ENCODE measurements around the gene NAV2. TPM values are rescaled to one million over a fixed set of nuclear protein-coding genes. Genes with fewer than 3 reads are reported as not detected.

The NAV2 gene
- polyA plus RNA-seq, 3 donors from 2014 or later = 0.66 TPM; not detected in 2

GRCh38 chr11:19756675-19757475 lies 44.2 kb downstream of the NAV2 start:
- Mint-ChIP-seq H3K36me3 (no peaks in the 10 kb centered on the region), H3K27ac (no peak overlapping the region), H3K9me3 (no peaks in the 10 kb centered on the region), H3K4me3 (no peak overlapping the region), H3K27me3 (ENCODE audit: low read depth in 3 of 3) (peaks cover 4 to 7% (median 5%) of the 10 kb centered on the region in 3 donors), H3K4me1 (no peaks in the 10 kb centered on the region)
- DNase-seq = no peak

DNA sequence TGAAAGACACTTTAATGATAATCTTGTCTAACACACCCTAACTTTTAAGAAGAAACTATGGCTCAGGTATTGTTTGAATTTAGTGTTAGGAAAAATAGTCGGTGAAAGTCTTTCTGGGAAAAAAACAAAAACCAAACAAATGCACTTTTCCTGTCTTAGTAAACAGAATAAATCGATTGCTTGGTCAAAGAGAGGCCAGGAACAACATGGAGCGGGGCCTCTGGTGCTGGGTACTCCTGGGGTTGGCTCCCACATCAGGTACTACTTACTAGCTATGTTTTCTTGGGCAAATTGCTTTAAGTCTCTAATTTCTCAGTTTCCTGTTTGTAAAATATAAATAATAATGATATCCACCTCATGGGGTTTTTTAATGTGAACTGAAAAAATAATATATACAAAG lies 46.8 kb downstream of the NAV2 start:
- no peak for DNase-seq
- Mint-ChIP-seq H3K4me1 (no peaks in the 10 kb centered on the region), H3K4me3 (no peak overlapping the region), H3K9me3 (no peaks in the 10 kb centered on the region), H3K27ac (no peak overlapping the region), H3K36me3 (no peaks in the 10 kb centered on the region), H3K27me3 (ENCODE audit: low read depth in 3 of 3) (peaks cover 3 to 7% (median 4%) of the 10 kb centered on the region in 3 donors)

GRCh38 chr11:19762266-19762665 lies 49.6 kb downstream of the NAV2 start:
- DNase-seq = no peak
- no peak overlapping the region for H3K4me3 Mint-ChIP-seq
- no peaks in the 10 kb centered on the region for H3K9me3 Mint-ChIP-seq
- H3K27me3 Mint-ChIP-seq (ENCODE audit: low read depth in 3 of 3) = peaks cover 0 to 4% (median 2%) of the 10 kb centered on the region in 3 donors
- H3K36me3 Mint-ChIP-seq = no peaks in the 10 kb centered on the region
- no peaks in the 10 kb centered on the region for H3K4me1 Mint-ChIP-seq
- H3K27ac Mint-ChIP-seq = no peak overlapping the region

- no peak for DNase-seq
- no peaks in the 10 kb centered on the region for H3K36me3 Mint-ChIP-seq
- H3K9me3 Mint-ChIP-seq = no peaks in the 10 kb centered on the region
- H3K27me3 Mint-ChIP-seq (ENCODE audit: low read depth in 3 of 3) = peaks cover 0 to 3% (median 2%) of the 10 kb centered on the region in 3 donors
- no peak overlapping the region for H3K4me3 Mint-ChIP-seq
- no peaks in the 10 kb centered on the region for H3K4me1 Mint-ChIP-seq
- H3K27ac Mint-ChIP-seq = no peak overlapping the region
Observed at GRCh38 chr11:19763330-19763729, 50.7 kb downstream of the NAV2 start.

- Mint-ChIP-seq H3K27ac (no peak overlapping the region), H3K27me3 (ENCODE audit: low read depth in 3 of 3) (peaks cover 1 to 5% (median 2%) of the 10 kb centered on the region in 3 donors), H3K4me1 (no peaks in the 10 kb centered on the region), H3K4me3 (no peak overlapping the region), H3K9me3 (no peaks in the 10 kb centered on the region), H3K36me3 (no peaks in the 10 kb centered on the region)
- no peak for DNase-seq
Observed at GRCh38 chr11:19766206-19766605, 53.6 kb downstream of the NAV2 start.

GRCh38 chr11:19766810-19767209 lies 54.2 kb downstream of the NAV2 start:
- H3K27me3 Mint-ChIP-seq (ENCODE audit: low read depth in 3 of 3) = peaks cover 2 to 5% (median 2%) of the 10 kb centered on the region in 3 donors
- H3K36me3 Mint-ChIP-seq = no peaks in the 10 kb centered on the region
- no peak overlapping the region for H3K4me3 Mint-ChIP-seq
- no peak for DNase-seq
- no peaks in the 10 kb centered on the region for H3K9me3 Mint-ChIP-seq
- H3K4me1 Mint-ChIP-seq = no peaks in the 10 kb centered on the region
- H3K27ac Mint-ChIP-seq = no peak overlapping the region

GRCh38 chr11:19767627-19768151 lies 55.1 kb downstream of the NAV2 start:
- Mint-ChIP-seq H3K27ac (no peak overlapping the region), H3K4me3 (no peak overlapping the region), H3K4me1 (no peaks in the 10 kb centered on the region)

GRCh38 chr11:19768197-19768596 lies 55.6 kb downstream of the NAV2 start:
- H3K27me3 Mint-ChIP-seq (ENCODE audit: low read depth in 3 of 3) = peaks cover 2 to 5% (median 2%) of the 10 kb centered on the region in 3 donors
- no peak overlapping the region for H3K27ac Mint-ChIP-seq
- H3K9me3 Mint-ChIP-seq = no peaks in the 10 kb centered on the region
- H3K4me1 Mint-ChIP-seq = no peaks in the 10 kb centered on the region
- H3K36me3 Mint-ChIP-seq = no peaks in the 10 kb centered on the region
- H3K4me3 Mint-ChIP-seq = no peak overlapping the region
- DNase-seq = no peak

More at GRCh38 chr11:19767627-19768151, 55.1 kb downstream of the NAV2 start:
- Mint-ChIP-seq H3K9me3 (no peaks in the 10 kb centered on the region), H3K27me3 (ENCODE audit: low read depth in 3 of 3) (peaks cover 2 to 5% (median 2%) of the 10 kb centered on the region in 3 donors), H3K36me3 (no peaks in the 10 kb centered on the region)
- DNase-seq = no peak

DNA sequence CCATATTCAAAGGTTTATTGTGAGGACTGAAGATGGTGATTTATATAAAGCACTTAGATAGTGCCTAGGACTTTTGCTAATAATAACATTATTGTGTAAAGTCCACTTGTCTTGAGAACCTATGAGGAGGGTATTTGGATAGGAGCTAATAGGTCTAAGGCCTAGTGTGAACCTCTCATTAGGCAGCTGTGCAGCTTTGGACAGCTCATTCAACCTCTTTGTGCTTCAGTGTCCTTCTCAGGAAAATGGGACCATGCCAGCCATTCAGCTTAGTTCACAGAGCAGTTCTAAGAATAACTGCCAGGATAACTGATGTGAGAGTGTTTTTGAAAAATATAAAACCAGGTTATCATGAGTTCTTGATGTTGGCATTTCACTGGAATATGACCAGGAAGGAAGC lies 56.2 kb downstream of the NAV2 start:
- no peak for DNase-seq
- no peaks in the 10 kb centered on the region for H3K9me3 Mint-ChIP-seq
- no peaks in the 10 kb centered on the region for H3K36me3 Mint-ChIP-seq
- no peak overlapping the region for H3K4me3 Mint-ChIP-seq
- H3K27me3 Mint-ChIP-seq (ENCODE audit: low read depth in 3 of 3) = peaks cover 0 to 6% (median 5%) of the 10 kb centered on the region in 3 donors
- no peaks in the 10 kb centered on the region for H3K4me1 Mint-ChIP-seq
- no peak overlapping the region for H3K27ac Mint-ChIP-seq

DNA sequence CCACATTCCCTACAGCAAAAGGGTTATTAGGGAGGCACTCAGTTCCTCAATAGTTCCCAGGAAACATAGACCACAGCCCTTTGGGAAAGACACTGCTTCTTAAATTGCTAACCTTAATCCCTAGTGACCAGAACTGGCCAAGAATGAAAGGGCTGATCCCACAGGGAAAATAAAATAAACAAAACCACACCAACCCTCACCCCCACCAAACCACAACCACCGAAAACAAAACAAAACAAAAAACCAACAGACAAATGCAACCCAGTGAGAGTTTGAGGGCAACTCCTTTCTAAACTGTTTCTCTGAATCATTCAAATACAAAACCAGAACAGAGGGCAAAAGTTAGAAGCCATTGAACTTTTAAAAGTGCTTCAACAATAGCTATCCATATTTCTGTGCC lies 57.2 kb downstream of the NAV2 start:
- Mint-ChIP-seq H3K9me3 (no peaks in the 10 kb centered on the region), H3K36me3 (no peaks in the 10 kb centered on the region), H3K27ac (no peak overlapping the region), H3K4me1 (no peaks in the 10 kb centered on the region), H3K4me3 (no peak overlapping the region), H3K27me3 (ENCODE audit: low read depth in 3 of 3) (peaks cover 4 to 10% (median 5%) of the 10 kb centered on the region in 3 donors)
- no peak for DNase-seq

- no peak for DNase-seq
- Mint-ChIP-seq H3K36me3 (peaks cover 0 to under 1% (median 0%) of the 10 kb centered on the region in 3 donors), H3K27me3 (ENCODE audit: low read depth in 3 of 3) (peaks cover 4 to 10% (median 5%) of the 10 kb centered on the region in 3 donors), H3K4me1 (no peaks in the 10 kb centered on the region), H3K4me3 (no peak overlapping the region), H3K9me3 (no peaks in the 10 kb centered on the region), H3K27ac (no peak overlapping the region)
Observed at GRCh38 chr11:19770277-19770676, 57.6 kb downstream of the NAV2 start.

DNA sequence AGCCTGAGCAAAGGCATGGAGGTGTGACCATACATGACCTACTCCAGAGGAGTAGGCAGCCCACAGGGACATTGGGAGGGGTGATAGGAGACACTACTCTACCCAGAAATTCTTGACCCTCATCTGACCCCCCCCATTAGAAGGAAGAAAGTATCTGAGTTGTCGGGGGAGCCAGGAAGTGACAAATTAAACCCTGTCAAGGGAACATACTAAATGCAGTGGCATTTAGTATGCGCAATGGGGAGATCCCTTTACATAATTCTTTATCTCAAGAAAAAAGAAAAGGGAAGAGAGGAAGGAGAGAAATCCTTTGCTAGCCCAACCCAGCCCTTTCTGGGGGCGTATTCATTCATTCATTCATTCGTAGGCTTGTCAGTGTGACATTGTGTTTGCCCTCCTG lies 58.8 kb downstream of the NAV2 start:
- Mint-ChIP-seq H3K9me3 (no peaks in the 10 kb centered on the region), H3K27me3 (ENCODE audit: low read depth in 3 of 3) (peaks cover 4 to 13% (median 9%) of the 10 kb centered on the region in 3 donors), H3K27ac (no peak overlapping the region), H3K36me3 (peaks cover 0 to 4% (median 0%) of the 10 kb centered on the region in 3 donors), H3K4me1 (peaks cover 0 to 6% of the 10 kb centered on the region in 2 donors), H3K4me3 (no peak overlapping the region)
- DNase-seq = no peak

- no peaks in the 10 kb centered on the region for H3K9me3 Mint-ChIP-seq
- H3K27me3 Mint-ChIP-seq (ENCODE audit: low read depth in 3 of 3) = peaks cover 4 to 14% (median 7%) of the 10 kb centered on the region in 3 donors
- H3K4me1 Mint-ChIP-seq = peaks cover under 1 to 7% of the 10 kb centered on the region in 2 donors
- no peak for DNase-seq
- peaks cover 0 to 4% (median 0%) of the 10 kb centered on the region in 3 donors for H3K36me3 Mint-ChIP-seq
- H3K27ac Mint-ChIP-seq = no peak overlapping the region
- H3K4me3 Mint-ChIP-seq = no peak overlapping the region
Observed at GRCh38 chr11:19772480-19772879, 59.8 kb downstream of the NAV2 start.

DNA sequence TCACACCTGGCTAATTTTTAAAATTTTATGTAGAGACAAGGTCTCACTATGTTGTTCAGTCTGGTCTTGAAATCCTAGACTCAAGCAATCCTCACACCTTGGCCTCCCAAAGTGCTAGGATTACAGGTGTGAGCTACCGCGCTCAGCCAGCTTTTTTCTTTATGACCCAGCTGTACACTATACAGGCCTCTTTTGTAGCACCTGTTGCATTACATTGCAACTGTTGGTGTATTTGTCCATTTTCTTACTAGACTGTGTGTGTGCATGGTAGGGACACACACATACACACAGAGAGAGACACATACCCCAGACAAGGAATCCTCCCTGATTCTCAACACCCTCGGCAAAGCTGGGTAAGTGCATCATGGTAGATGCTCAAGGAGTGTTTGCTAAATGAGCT lies 61.7 kb downstream of the NAV2 start:
- no peak for DNase-seq
- no peak overlapping the region for H3K4me3 Mint-ChIP-seq
- peaks cover 0 to 4% (median 0%) of the 10 kb centered on the region in 3 donors for H3K36me3 Mint-ChIP-seq
- H3K27ac Mint-ChIP-seq = no peak overlapping the region
- H3K4me1 Mint-ChIP-seq = peaks cover 5 to 10% of the 10 kb centered on the region in 2 donors
- H3K9me3 Mint-ChIP-seq = peaks cover 0 to 2% (median 0%) of the 10 kb centered on the region in 6 donors
- H3K27me3 Mint-ChIP-seq (ENCODE audit: low read depth in 3 of 3) = peaks cover 8 to 22% (median 17%) of the 10 kb centered on the region in 3 donors
